HCT116 (cell line): ENCODE measurements around the gene PRKAG3. TPM values are rescaled to one million over a fixed set of nuclear protein-coding genes. Genes with fewer than 3 reads are reported as not detected.

Experiments
- ATAC-seq: fragments of 200-7000 bp; cut with Tn5 transposase; 2 replicates; pipeline ENCODE4 v1.9.1; 2020; ENCODE audit warnings: mild to moderate bottlenecking, moderate library complexity
- BruUV-seq: library from RNA; stranded (reverse); fragments of 400-500 nt; replicated peaks from 2 replicates; lab custom pipeline; 2021; lab: Mats Ljungman, UMichigan
- CTCF ChIA-PET: fragments of 300-600 bp; sonication (Branson Sonifier 250); formaldehyde crosslinking; loops from one replicate; lab custom pipeline; 2021; ENCODE audit warnings: antibody characterized with exemption; lab: Charles Lee
- POLR2A ChIA-PET: fragments of 300-600, 350-600 bp; sonication (Branson Sonifier 250); formaldehyde crosslinking; loops from one replicate; lab custom pipeline; 2021; ENCODE audit warnings: antibody characterized with exemption; lab: Charles Lee
- RAD21 ChIA-PET, 2 experiments: fragments of 300-600 bp; sonication (Branson Sonifier 250); formaldehyde crosslinking; loops; one replicate each; lab custom pipeline; 2023; ENCODE audit warnings: low total read pairs in 2 of 2; ENCODE audit not compliant: uncharacterized antibody in 2 of 2, unreplicated experiment in 2 of 2, low non-redundant PET in 1 of 2; lab: Charles Lee
- DNase-seq: peaks from one replicate; pipeline ENCODE4 v3.0.0-alpha.2; 2010; ENCODE audit warnings: low read depth, low spot score
- H2AFZ ChIP-seq: fragments of 200-600 bp; shearing (Covaris generic), sonication (generic); 2 replicates; pipeline ENCODE4 v1.6.1; 2017; ENCODE audit warnings: low read depth, mixed run types, mixed read lengths, antibody characterized with exemption, low read length; ENCODE audit not compliant: poor library complexity, severe bottlenecking
- H3K27ac ChIP-seq: 2 replicates; pipeline ENCODE4 v1.5.1; 2012; ENCODE audit warnings: low read depth, low read length
- H3K27me3 ChIP-seq: fragments of 200-600 bp; sonication (generic); 2 replicates; pipeline ENCODE4 v1.6.1; 2016; ENCODE audit warnings: mixed run types, low read length, mixed read lengths; ENCODE audit not compliant: insufficient read depth
- H3K36me3 ChIP-seq, 2 experiments: fragments of 200-500 bp in 1 of 2; fragments of 200-600 bp in 1 of 2; sonication (Bioruptor generic) in 1 of 2; sonication (generic) in 1 of 2; 2 replicates each; pipeline versions ENCODE4 v1.5.1 to v1.6.1; 2014 to 2016; ENCODE audit warnings: low read length in 2 of 2, inconsistent platforms in 1 of 2, mixed read lengths in 1 of 2, mixed run types in 1 of 2; ENCODE audit not compliant: insufficient read depth in 2 of 2, control insufficient read depth in 1 of 2
- H3K4me1 ChIP-seq, 2 experiments: fragments of 200-600 bp in 1 of 2; sonication (generic) in 1 of 2; 2 replicates each; pipeline versions ENCODE4 v1.5.1 to v1.6.1; 2012 to 2017; ENCODE audit warnings: low read length in 2 of 2, inconsistent platforms in 1 of 2, mild to moderate bottlenecking in 1 of 2, mixed read lengths in 1 of 2, mixed run types in 1 of 2, moderate library complexity in 1 of 2; ENCODE audit not compliant: insufficient read depth in 2 of 2, control insufficient read depth in 1 of 2
- H3K4me2 ChIP-seq: fragments of 200-600 bp; sonication (generic); 2 replicates; pipeline ENCODE4 v1.6.1; 2017; ENCODE audit warnings: mixed run types, low read length, mixed read lengths
- H3K4me3 ChIP-seq, 2 experiments: fragments of 200-600 bp in 1 of 2; sonication (generic) in 1 of 2; replicated peaks in 1 of 2; 2 replicates each; pipeline ENCODE4 v1.5.1; 2011 to 2016; ENCODE audit warnings: low read length in 2 of 2, control low read depth in 1 of 2, low read depth in 1 of 2, mild to moderate bottlenecking in 1 of 2, mixed read lengths in 1 of 2, mixed run types in 1 of 2
- H3K79me2 ChIP-seq: fragments of 200-600 bp; sonication (generic); 2 replicates; pipeline ENCODE4 v1.6.1; 2017; ENCODE audit warnings: mild to moderate bottlenecking, mixed run types, low read length, moderate library complexity, mixed read lengths; ENCODE audit not compliant: insufficient read depth
- H3K9ac ChIP-seq: fragments of 200-600 bp; sonication (generic); 2 replicates; pipeline ENCODE4 v1.6.1; 2016; ENCODE audit warnings: low read length, mixed read lengths
- H3K9me2 ChIP-seq: fragments of 200-600 bp; sonication (generic), shearing (Covaris generic); 2 replicates; pipeline ENCODE4 v1.6.1; 2017; ENCODE audit warnings: mixed run types, mild to moderate bottlenecking, moderate library complexity; ENCODE audit not compliant: insufficient read depth
- H3K9me3 ChIP-seq, 2 experiments: fragments of 200-500 bp in 1 of 2; fragments of 200-600 bp in 1 of 2; sonication (Bioruptor generic) in 1 of 2; sonication (generic) in 1 of 2; 2 replicates each; pipeline ENCODE4 v1.6.1; 2014 to 2017; ENCODE audit warnings: low read length in 2 of 2, mixed read lengths in 2 of 2, inconsistent platforms in 1 of 2, low read depth in 1 of 2, mild to moderate bottlenecking in 1 of 2, mixed run types in 1 of 2, moderate library complexity in 1 of 2; ENCODE audit not compliant: control insufficient read depth in 1 of 2, insufficient read depth in 1 of 2
- H4K20me1 ChIP-seq: fragments of 200-600 bp; sonication (generic), shearing (Covaris generic); 2 replicates; pipeline ENCODE4 v1.6.1; 2017; ENCODE audit warnings: mixed run types, mild to moderate bottlenecking, moderate library complexity; ENCODE audit not compliant: insufficient read depth
- EGR1 ChIP-seq: IDR thresholded peaks from 2 replicates; pipeline ENCODE4 v1.6.1; 2012; ENCODE audit warnings: low read depth
- ELF1 ChIP-seq: IDR thresholded peaks from 2 replicates; pipeline ENCODE4 v1.6.1; 2012; ENCODE audit warnings: low read depth, borderline replicate concordance
- EZH2 ChIP-seq: fragments of 200-600 bp; sonication (generic); IDR thresholded peaks from 2 replicates; pipeline ENCODE4 v1.6.1; 2017; ENCODE audit warnings: antibody characterized with exemption, mixed run types
- JUND ChIP-seq: IDR thresholded peaks from 2 replicates; pipeline ENCODE4 v1.6.1; 2012
- POLR2A ChIP-seq: IDR thresholded peaks from 2 replicates; pipeline ENCODE4 v1.7.0; 2011; ENCODE audit warnings: borderline replicate concordance; ENCODE audit not compliant: insufficient read depth, insufficient read length; ENCODE audit errors: extremely low read depth
- POLR2AphosphoS5 ChIP-seq: IDR thresholded peaks from 2 replicates; pipeline ENCODE4 v1.6.1; 2011; ENCODE audit warnings: mild to moderate bottlenecking, low read depth, low read length, moderate library complexity
- TCF7L2 ChIP-seq: IDR thresholded peaks from 2 replicates; pipeline ENCODE4 v1.7.0; 2011; ENCODE audit warnings: borderline replicate concordance, inconsistent platforms; ENCODE audit not compliant: insufficient read depth, insufficient read length; ENCODE audit errors: extremely low read depth
- ZFX ChIP-seq: fragments of 450-650 bp; IDR thresholded peaks from 2 replicates; pipeline ENCODE4 v1.6.1; 2017
- ZNF274 ChIP-seq: fragments of 200-500 bp; sonication (Bioruptor generic); IDR thresholded peaks from 2 replicates; pipeline ENCODE4 v1.6.1; 2014; ENCODE audit warnings: mild to moderate bottlenecking, low read depth, low read length, inconsistent platforms
- intact Hi-C: fragments of 100-400 bp; cut with micrococcal nuclease; formaldehyde crosslinking; loops from 2 replicates; pipeline ENCODE4 v1.10.0; 2022
- total RNA-seq: library from RNA; stranded (reverse); gene quantifications from one replicate; pipeline ENCODE4 v1.2.1, GENCODE V29; 2021; ENCODE audit not compliant: unreplicated experiment
- TF ChIP-seq, protein P1 (sequence below): IDR thresholded peaks from 2 replicates; pipeline ENCODE4 v1.6.1; 2012

The PRKAG3 gene
- total RNA-seq, 1 experiment from 2014 or later, result not detected

DNA sequence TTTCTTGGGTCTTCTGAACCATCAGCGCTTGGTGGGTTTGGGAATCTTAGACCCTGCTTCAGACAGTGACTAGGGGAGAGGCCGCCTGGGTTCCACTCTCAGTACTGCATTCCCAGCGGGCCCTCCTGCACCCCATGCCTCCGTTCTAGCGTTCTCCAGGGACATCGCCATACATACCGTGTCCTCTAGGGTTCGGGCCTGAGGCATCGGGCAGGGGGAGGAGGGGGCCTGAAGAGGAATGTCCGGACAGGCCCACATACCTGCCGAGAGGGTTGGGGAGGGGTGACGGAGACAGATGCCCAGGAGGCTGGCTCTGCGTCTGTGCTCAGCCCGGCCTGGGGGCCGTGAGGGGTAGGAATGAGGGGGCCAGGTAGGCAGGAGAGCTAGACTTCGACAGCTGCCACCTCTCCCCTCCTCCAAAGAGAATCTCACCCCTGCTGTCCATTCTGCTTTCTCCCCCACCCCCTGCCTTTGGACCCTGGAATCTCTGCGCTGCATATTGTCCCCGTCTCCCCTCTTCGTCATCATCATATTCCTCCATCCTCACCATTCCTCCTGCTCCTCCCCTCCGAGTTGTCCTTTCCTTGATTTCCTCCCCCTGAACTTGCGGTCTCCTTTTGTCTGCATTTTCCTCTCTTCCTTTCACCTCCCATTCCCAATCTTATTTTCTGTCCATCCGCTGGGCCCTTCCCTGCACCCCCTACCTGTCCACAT lies 41.2 kb upstream of the PRKAG3 start:
- CTCF ChIA-PET, result interaction anchor here (15.1 kb wide), 1 partner anchor 22 kb away, joined by 278 read pairs; no protein-coding TSS in a partner anchor
- Histone ChIP-seq H2AFZ (no peak overlapping the region), H3K79me2 (no peaks in the 10 kb centered on the region), H4K20me1 (no peaks in the 10 kb centered on the region), H3K9me3 (no peaks in the 10 kb centered on the region), H3K4me2 (no peak overlapping the region), H3K27ac (no peak overlapping the region), H3K9ac (no peak overlapping the region), H3K4me1 (peaks cover 0 to 5% of the 10 kb centered on the region in 2 experiments; a peak in 2 of 4 replicates), H3K9me2 (no peaks in the 10 kb centered on the region), H3K27me3 (no peaks in the 10 kb centered on the region), H3K4me3 (no peak overlapping the region), H3K36me3 (no peaks in the 10 kb centered on the region)
- intact Hi-C loops, result no loop called here
- DNase-seq (no peak), ATAC-seq (no peak)
- RAD21 ChIA-PET, result no interaction called here
- no TSS peak for BruUV-seq
- POLR2A ChIA-PET, result no interaction called here
- TF ChIP-seq EGR1, result no peak
- TF ChIP-seq, protein P1, sequence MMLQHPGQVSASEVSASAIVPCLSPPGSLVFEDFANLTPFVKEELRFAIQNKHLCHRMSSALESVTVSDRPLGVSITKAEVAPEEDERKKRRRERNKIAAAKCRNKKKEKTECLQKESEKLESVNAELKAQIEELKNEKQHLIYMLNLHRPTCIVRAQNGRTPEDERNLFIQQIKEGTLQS, result no peak
- no peak for TF ChIP-seq JUND
- no peak for TF ChIP-seq TCF7L2
- TF ChIP-seq ELF1, result no peak
- TF ChIP-seq POLR2AphosphoS5, result no peak
- TF ChIP-seq ZFX, result no peak

DNA sequence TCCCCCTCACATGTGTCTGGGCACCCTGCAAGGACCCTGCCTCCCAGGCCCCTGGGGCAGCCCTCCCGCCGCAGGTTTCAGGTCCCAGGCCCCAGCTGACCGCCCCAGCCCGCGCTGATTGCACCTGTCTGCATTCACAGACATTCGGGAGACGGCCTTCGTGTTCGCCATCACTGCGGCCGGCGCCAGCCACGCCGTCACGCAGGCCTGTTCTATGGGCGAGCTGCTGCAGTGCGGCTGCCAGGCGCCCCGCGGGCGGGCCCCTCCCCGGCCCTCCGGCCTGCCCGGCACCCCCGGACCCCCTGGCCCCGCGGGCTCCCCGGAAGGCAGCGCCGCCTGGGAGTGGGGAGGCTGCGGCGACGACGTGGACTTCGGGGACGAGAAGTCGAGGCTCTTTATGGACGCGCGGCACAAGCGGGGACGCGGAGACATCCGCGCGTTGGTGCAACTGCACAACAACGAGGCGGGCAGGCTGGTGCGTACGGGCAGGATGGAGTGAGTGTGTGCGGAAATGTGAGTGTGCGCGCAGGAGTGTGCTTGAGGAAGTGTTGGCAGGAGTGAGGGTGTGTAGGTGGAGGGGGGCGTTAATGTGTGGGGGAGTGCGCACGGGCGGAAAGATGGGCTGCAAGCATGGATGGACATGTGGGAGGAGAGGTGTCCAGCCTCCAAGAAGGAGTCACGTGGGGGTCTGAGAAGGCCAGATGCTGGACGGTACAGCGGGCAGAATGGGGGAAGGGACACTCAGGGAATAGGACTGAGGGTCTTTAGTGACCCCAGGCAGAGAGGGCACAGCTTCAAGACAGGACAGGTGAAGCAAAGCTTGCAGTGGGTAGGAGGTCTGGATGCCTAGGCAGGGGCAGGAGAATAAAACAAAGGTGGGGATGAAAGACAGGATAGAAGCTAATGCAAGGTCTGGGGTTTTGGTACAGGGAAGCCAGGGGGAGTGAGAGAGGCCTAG lies 40.0 kb upstream of the PRKAG3 start:
- Histone ChIP-seq H2AFZ (no peak overlapping the region), H3K4me1 (no peaks in the 10 kb centered on the region), H3K9me3 (no peaks in the 10 kb centered on the region), H4K20me1 (no peaks in the 10 kb centered on the region), H3K9ac (no peak overlapping the region), H3K27ac (no peak overlapping the region), H3K9me2 (no peaks in the 10 kb centered on the region), H3K27me3 (no peaks in the 10 kb centered on the region), H3K4me3 (no peak overlapping the region), H3K36me3 (no peaks in the 10 kb centered on the region), H3K4me2 (no peak overlapping the region), H3K79me2 (no peaks in the 10 kb centered on the region)
- ATAC-seq (no peak), DNase-seq (no peak)
- ChIA-PET CTCF (interaction anchor here (15.1 kb wide), 1 partner anchor 23 kb away, joined by 278 read pairs; no protein-coding TSS in a partner anchor), RAD21 (no interaction called here), POLR2A (no interaction called here)
- intact Hi-C loops, result no loop called here
- BruUV-seq, result no TSS peak
- TF ChIP-seq EZH2 (no peak), ZNF274 (no peak), EGR1 (no peak), POLR2A (no peak)
